Bone marrow (tissue), 2 donors: ENCODE measurements around the gene TGFBR2.

ENCODE experiments used
- DNase-seq, 2 donors: peaks; one replicate each; lab custom pipeline; 2025; lab: John Stamatoyannopoulos, UW

The TGFBR2 gene

DNA sequence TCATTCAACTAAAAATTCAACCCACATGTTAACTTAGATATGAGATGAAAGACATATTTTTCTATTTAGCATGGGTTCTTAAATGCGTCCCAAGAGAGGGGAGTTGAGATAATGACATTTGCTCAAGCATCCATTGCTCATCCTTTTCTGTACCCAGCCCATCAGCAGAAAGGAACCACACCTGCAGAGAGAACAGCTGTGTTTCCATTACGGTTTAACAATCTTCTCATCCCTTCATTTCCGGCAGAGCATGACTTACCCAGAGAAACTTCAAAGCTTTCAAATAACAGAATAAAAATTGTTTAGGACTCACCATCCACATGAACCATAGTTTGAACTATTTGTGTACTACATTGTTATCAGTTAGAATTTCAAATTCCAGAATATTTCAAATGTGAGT is 113.1 kb downstream of the TGFBR2 start:
- no peak for DNase-seq

DNA sequence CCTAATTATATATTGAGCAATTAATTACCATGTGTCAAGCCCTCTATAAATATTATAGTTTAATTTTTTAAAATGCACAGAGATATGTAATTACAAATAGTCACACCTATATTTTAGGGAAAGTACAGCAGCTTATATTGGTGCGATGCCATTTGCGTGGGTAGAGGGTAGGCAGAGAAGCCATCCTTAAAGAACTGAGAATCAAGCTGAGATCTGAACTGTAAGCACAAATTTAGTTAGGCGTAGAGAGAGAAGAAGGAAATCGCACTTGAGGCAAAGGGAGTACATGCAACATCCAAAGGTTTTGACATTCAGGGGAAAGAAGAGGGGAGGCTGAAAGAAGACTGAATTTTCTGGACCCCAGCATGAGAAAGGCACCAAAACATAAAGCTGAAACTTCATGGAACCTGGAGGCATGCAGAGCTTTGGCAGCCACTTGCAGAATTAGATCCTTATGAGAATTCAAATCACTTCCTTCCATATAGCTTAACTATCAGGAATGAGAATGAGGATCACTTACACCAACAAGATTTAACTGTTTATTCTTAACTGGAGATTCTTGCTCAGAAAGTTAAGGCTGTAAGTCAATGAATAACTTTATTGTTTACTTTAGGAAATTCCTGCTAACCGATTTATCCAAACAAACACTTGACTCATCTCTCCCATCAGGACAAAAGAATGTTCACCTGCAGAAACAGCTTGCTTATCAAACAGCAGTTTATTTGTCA is 114.3 kb downstream of the TGFBR2 start:
- no peak for DNase-seq

GRCh38 chr3:30721314-30721634 is 114.9 kb downstream of the TGFBR2 start:
- no peak for DNase-seq

DNA sequence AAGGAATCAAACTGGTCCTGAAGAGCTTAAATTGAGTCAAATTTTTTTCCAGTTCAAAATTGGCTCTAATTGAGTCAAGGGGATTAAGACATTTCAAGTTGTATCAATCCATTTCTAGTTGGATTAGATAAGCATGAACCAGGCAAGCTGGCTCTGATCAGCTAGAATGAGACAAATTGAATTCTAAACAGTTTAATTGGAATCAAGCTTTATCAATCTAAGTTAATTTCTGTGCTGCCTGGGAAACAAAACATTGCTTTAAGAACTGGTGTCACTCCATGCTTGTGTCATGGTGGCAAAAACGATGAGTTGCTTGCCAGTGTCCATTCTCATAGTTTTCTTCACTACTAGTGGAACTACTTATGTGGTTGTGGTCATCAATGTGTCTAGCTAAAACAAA is 116.8 kb downstream of the TGFBR2 start:
- DNase-seq, result no peak

DNA sequence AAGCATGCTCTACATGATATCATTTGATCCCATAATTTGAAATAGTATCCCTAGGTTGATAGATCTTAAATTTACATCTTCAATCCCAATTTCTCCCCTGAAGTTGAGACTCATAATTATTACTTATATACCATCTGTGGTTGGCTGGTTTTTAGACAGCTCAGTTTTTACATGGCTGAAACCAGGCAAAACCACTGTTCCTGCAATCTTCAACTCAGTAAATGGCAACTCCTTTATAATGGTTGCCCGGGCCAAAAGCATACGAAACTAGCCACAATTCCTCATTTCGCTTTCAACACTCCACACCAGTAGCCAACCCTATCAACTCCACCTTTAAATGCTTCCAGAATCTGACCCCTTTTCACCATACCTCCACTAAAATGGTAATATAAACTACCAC is 118.5 kb downstream of the TGFBR2 start:
- no peak for DNase-seq

GRCh38 chr3:30728143-30728542 is 121.7 kb downstream of the TGFBR2 start:
- no peak for DNase-seq

GRCh38 chr3:30729512-30729911 is 123.1 kb downstream of the TGFBR2 start:
- DNase-seq, result no peak

GRCh38 chr3:30729936-30730335 is 123.5 kb downstream of the TGFBR2 start:
- DNase-seq, result no peak

DNA sequence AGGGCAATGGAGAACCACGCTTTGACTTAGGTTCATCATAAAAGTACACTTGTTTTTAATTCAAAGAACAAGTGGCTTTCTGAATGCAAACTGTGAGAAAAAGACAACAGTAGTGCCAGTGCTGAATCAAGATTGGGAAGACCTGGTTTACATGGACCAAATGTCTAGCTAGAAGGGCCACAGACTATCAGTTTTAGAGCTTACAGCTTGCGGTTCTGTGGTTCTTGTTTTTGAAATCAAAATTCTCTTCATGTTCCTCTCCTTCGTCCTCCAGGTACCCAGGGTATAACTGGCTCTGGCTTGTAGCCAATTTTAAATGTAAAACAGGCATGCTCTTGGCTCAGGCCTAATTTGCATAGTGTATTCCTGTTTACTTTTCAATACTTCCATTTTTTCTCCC is 124.6 kb downstream of the TGFBR2 start:
- no peak for DNase-seq

DNA sequence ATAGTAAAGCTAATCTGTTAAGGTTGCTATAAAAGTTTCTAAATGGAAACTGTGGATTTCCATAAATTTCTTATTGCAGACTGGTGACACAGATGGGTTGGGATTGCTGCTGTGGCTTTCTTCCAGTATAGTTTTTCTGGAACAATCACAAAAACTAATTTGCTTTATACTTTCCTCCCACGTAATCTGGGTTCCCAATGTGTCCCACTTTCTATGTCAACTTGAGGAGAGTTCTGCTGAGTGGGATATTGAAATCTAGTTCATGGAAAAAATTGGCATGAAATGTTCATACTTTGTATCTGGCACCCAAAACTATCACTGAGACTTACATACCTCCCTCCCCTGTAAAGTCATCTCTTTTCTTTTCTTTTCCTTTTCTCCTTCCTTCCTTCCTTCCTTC is 126.8 kb downstream of the TGFBR2 start:
- no peak for DNase-seq

GRCh38 chr3:30733696-30734095 is 127.3 kb downstream of the TGFBR2 start:
- DNase-seq, result no peak

GRCh38 chr3:30737743-30738499 is 131.5 kb downstream of the TGFBR2 start:
- DNase-seq, result no peak

- DNase-seq, result no peak
These were observed 132.2 kb downstream of the TGFBR2 start for GRCh38 chr3:30738605-30739004.

- DNase-seq, result no peak
These were observed 135.5 kb downstream of the TGFBR2 start for GRCh38 chr3:30741889-30742288.

DNA sequence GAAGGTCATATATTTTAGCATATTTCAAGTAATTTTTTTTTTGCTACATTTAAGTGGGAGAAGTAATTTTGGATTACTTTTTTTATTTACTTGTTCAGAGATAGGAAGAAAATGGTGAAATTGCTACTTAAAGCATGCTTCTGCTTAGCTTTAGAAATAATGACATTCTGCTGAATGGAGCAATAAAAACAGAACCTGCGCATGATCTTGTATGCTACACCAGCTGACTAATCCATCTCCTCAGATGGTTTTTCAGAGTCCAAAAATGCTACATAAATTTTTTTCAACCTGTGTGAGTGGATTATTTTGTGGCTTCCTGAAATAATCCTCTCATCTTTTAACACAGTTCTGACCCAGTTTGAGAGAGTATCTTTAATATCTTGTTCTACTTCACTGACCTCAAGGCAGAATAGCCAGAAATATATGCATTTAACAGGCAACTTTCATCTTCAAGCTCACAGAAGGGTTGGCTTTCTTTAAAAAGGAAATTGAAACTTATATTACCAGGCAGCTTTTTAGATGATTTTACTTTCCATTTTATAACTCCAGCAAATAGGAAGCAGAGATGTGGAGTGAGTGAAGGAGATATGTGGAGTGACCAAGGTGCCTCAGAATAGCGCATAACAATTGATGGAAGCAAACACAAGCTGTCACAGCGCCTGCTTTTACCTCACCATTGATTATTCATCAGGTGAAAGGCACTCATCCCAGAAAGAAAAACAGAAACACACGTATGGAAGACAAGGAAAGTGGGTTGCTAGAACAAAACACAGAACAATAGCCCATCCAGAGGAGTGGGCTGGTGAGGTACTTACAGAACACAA is 136.6 kb downstream of the TGFBR2 start:
- no peak for DNase-seq
